SK-N-MC (cell line): ENCODE data around the gene ALPL.

Experiments used
- EZH2 ChIP-seq: fragments of 200-600 bp; sonication (generic); IDR thresholded peaks from one replicate; pipeline ENCODE4 v1.6.1; 2017; ENCODE audit warnings: antibody characterized with exemption
- FOXP2 ChIP-seq: optimal IDR thresholded peaks from 2 replicates; pipeline ENCODE3; 2011; ENCODE audit warnings: mild to moderate bottlenecking, moderate library complexity; ENCODE audit not compliant: insufficient read depth; ENCODE audit errors: extremely low read length, control extremely low read depth
- POLR2AphosphoS5 ChIP-seq: IDR thresholded peaks from 2 replicates; pipeline ENCODE4 v1.6.1; 2012; ENCODE audit warnings: mild to moderate bottlenecking, low read depth, low read length, borderline replicate concordance

DNA sequence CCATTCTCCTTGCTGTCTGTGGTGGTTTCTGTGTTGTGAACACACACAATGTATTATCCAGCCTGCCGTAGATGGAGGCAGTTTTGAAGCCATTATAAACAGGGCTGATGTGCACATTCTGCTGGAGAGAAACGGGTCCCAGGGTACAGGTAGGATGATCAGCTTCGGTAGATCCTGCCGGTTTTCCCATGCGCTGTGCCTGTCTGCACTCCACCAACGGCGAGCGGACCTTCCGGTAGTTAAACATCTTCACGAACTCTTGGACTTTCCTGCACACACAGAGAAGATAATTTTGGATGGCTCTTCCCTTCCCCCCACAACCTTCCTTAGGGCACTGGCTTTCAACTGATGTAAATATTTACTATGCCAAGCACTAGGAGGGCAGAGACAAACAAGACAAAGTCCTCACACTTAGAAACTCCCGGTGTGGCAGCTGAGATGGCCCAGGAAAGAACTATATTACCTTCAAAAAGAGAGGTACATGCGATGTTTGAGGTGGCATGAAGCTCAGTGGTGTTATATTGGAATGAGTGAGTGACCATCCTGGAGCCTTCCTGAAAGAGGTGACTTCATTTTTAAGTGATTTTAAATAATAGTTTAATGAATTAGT, 41.7 kb downstream of the ALPL start:
- TF ChIP-seq EZH2: no peak
- no peak for TF ChIP-seq POLR2AphosphoS5
- no peak for TF ChIP-seq FOXP2
